Measurements from ENCODE around the gene DUSP2. TPM values are rescaled to one million over a fixed set of nuclear protein-coding genes. Genes with fewer than 3 reads are reported as not detected.

The DUSP2 gene
- total and polyA plus RNA-seq, 10 of the 15 experiments (the other 5 are each of a cell fraction or from before 2014, with no cell fraction given) = 9.7 to 212 (median 57.2) TPM

DNA sequence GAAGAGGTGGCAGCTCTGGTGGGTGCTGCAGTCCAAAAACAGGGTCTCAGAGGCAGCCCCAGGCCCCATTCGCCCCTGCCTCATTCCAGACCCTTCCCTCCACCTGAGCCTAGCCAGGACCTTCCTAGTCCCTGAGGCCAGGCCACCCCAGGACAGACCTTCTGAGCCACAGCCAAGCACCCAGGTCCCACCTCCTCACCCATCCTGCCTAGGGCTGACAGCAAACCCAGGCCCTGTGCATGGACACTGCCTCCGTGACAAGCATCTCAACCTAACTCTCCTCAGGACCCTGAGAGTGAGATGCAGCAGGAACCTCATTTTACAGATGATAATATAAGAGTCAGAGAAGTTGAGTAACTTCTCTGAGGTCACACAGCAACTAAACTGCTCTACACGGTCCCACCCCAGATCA is 44.3 kb downstream of the DUSP2 start:
- DNase-seq (ENCODE audit: low read depth, low spot score) = no peak
- Histone ChIP-seq H4K20me1 (ENCODE audit: control insufficient read depth, insufficient read depth) (no peaks in the 10 kb centered on the region), H3K4me2 (ENCODE audit: control insufficient read depth, insufficient read depth) (no peak overlapping the region), H3K4me3 (no peak overlapping the region), H3K36me3 (ENCODE audit: control insufficient read depth in 2 of 2, insufficient read depth in 2 of 2, low read length in 1 of 2) (no peaks in the 10 kb centered on the region), H2AFZ (ENCODE audit: control insufficient read depth, low read depth, low read length) (no peak overlapping the region), H3K9me3 (replicated peaks; ENCODE audit: control insufficient read depth, insufficient read depth, low read length) (peaks cover 4% of the 10 kb centered on the region; the same call in 2 of the 3 replicates), H3K9ac (ENCODE audit: control insufficient read depth, insufficient read depth, low read length) (no peak overlapping the region), H3K4me1 (ENCODE audit: control insufficient read depth, insufficient read depth, low read length) (no peaks in the 10 kb centered on the region), H3K27ac (ENCODE audit: control insufficient read depth, insufficient read depth) (no peak overlapping the region), H3K79me2 (ENCODE audit: control insufficient read depth, insufficient read depth, low read length) (no peaks in the 10 kb centered on the region), H3K27me3 (replicated peaks in 1 of 2; ENCODE audit: control insufficient read depth in 2 of 2, insufficient read depth in 2 of 2, low read length in 1 of 2) (no peaks in the 10 kb centered on the region)
- ChIA-PET RAD21 (ENCODE audit: unreplicated experiment) (no interaction called here), POLR2A (no interaction called here), SMC1A (ENCODE audit: uncharacterized antibody, unreplicated experiment) (interaction anchor here (0.5 kb wide), 1 partner anchor 266 kb away, joined by 3 read pairs; no protein-coding TSS in a partner anchor), CTCF (no interaction called here)
- intact Hi-C loops (cut with micrococcal nuclease; ENCODE audit: unreplicated experiment) (no loop called here), in situ Hi-C loops (cut with MboI) (no loop called here)
- TF ChIP-seq BMI1 (IDR thresholded peaks at IDR 0.05; ENCODE audit: borderline replicate concordance) (no peak), SUZ12 (IDR thresholded peaks at IDR 0.05; ENCODE audit: unreplicated experiment) (no peak), YY1 (IDR thresholded peaks at IDR 0.05; ENCODE audit: low read depth, low read length) (no peak), CBFB (IDR thresholded peaks at IDR 0.05; ENCODE audit: low read depth) (no peak), BHLHE40 (IDR thresholded peaks at IDR 0.05; ENCODE audit: borderline replicate concordance in 1 of 2, low read depth in 2 of 2, low read length in 1 of 2) (no peak), TARDBP (IDR thresholded peaks at IDR 0.05; ENCODE audit: borderline replicate concordance) (no peak), ASH2L (IDR thresholded peaks at IDR 0.05; ENCODE audit: borderline replicate concordance, low read depth) (no peak), TCF3 (IDR thresholded peaks at IDR 0.05; ENCODE audit: borderline replicate concordance, insufficient read depth, low read depth, low read length) (no peak), IKZF2 (IDR thresholded peaks at IDR 0.05) (no peak), E2F8 (IDR thresholded peaks at IDR 0.05; ENCODE audit: low read depth, partially characterized antibody) (no peak), DPF2 (IDR thresholded peaks at IDR 0.05) (no peak), TCF12 (IDR thresholded peaks at IDR 0.05; ENCODE audit: low read depth, low read length) (no peak), SIN3A (IDR thresholded peaks at IDR 0.05; ENCODE audit: low read depth, low read length) (no peak), IKZF1 (conservative IDR thresholded peaks at IDR 0.05) (no peak), CEBPB (IDR thresholded peaks at IDR 0.05; ENCODE audit: borderline replicate concordance in 1 of 2, low read depth in 2 of 2, low read length in 2 of 2) (no peak), EZH2 (IDR thresholded peaks at IDR 0.05; ENCODE audit: borderline replicate concordance, control insufficient read depth, low read depth, low read length) (no peak), NFYB (IDR thresholded peaks at IDR 0.05; ENCODE audit: insufficient read depth, low read depth, low read length) (no peak)
- BruUV-seq (replicated peaks) = no TSS peak
- FAIRE-seq = no peak
- WGBS (ENCODE audit: insufficient coverage, insufficient replicate concordance, low lambda C conversion rate, missing lambda C conversion rate) = 5% methylated on average over 3 of the region's 3 CpGs
- no peak; the same call in 2 of the 3 replicates for ATAC-seq

Data from GM12878 (cell line).